B cell (primary cell): ENCODE measurements around the gene SCOC. TPM values are rescaled to one million over a fixed set of nuclear protein-coding genes. Genes with fewer than 3 reads are reported as not detected.

ENCODE experiments used
- ATAC-seq: fragments of 200-7000 bp; cut with Tn5 transposase; one replicate; pipeline ENCODE4 v1.10.0; 2021; ENCODE audit warnings: low read depth, mild to moderate bottlenecking, moderate number of reproducible peaks, moderate library complexity
- CTCF ChIA-PET: fragments of 350-600 bp; sonication (Branson Sonifier 250); formaldehyde crosslinking; loops from one replicate; lab custom pipeline; 2021; ENCODE audit warnings: antibody characterized with exemption, inconsistent platforms; lab: Charles Lee
- POLR2A ChIA-PET: fragments of 350-600 bp; sonication (Branson Sonifier 250); formaldehyde crosslinking; loops from one replicate; lab custom pipeline; 2021; ENCODE audit warnings: antibody characterized with exemption; lab: Charles Lee
- DNase-seq: peaks from one replicate; pipeline ENCODE4 v3.0.0; 2013
- H2AFZ ChIP-seq: 2 replicates; pipeline ENCODE4 v1.6.1; 2012; ENCODE audit warnings: mild to moderate bottlenecking, low read depth, low read length; ENCODE audit not compliant: insufficient read depth, poor library complexity, severe bottlenecking
- H3K27ac ChIP-seq, 2 donors: 1 replicate in 1 of 2; 2 replicates in 1 of 2; pipeline ENCODE4 v1.5.1; 2012 to 2013; ENCODE audit warnings: low read length in 2 of 2, mild to moderate bottlenecking in 2 of 2, moderate library complexity in 1 of 2
- H3K27me3 ChIP-seq, 4 experiments: fragments of 200-600 bp in 1 of 4; sonication (generic) in 1 of 4; replicated peaks in 1 of 4; 1 replicate in 2 of 4; 2 replicates in 2 of 4; pipeline versions ENCODE4 v1.6.1 to v1.7.0; 2013 to 2016; ENCODE audit warnings: low read length in 3 of 4, mild to moderate bottlenecking in 2 of 4, mixed read lengths in 1 of 4, moderate library complexity in 1 of 4; ENCODE audit not compliant: insufficient read depth in 4 of 4, control insufficient read depth in 3 of 4; ENCODE audit errors: control extremely low read depth in 1 of 4
- H3K36me3 ChIP-seq, 2 experiments: replicated peaks in 1 of 2; 1 replicate in 1 of 2; 2 replicates in 1 of 2; pipeline versions ENCODE4 v1.6.1 to v1.7.1; 2013; ENCODE audit warnings: low read length in 1 of 2; ENCODE audit not compliant: insufficient read depth in 2 of 2, control insufficient read depth in 1 of 2; ENCODE audit errors: control extremely low read depth in 1 of 2, extremely low read depth in 1 of 2
- H3K4me1 ChIP-seq, 2 donors: fragments of 200-600 bp in 1 of 2; sonication (generic) in 1 of 2; 1 replicate in 1 of 2; 2 replicates in 1 of 2; pipeline versions ENCODE4 v1.5.1 to v1.6.1; 2013 to 2017; ENCODE audit warnings: low read length in 2 of 2; ENCODE audit not compliant: control insufficient read depth in 2 of 2, insufficient read depth in 2 of 2
- H3K4me2 ChIP-seq: replicated peaks from 2 replicates; pipeline ENCODE3; 2012; ENCODE audit warnings: mild to moderate bottlenecking, low read depth, low read length; ENCODE audit not compliant: poor library complexity, severe bottlenecking
- H3K4me3 ChIP-seq, 5 experiments: fragments of 200-600 bp in 1 of 5; sonication (generic) in 1 of 5; 1 replicate in 3 of 5; 2 replicates in 2 of 5; pipeline versions ENCODE4 v1.5.1 to v1.7.0; 2011 to 2016; ENCODE audit warnings: low read length in 4 of 5, mild to moderate bottlenecking in 4 of 5, low read depth in 2 of 5, control low read depth in 1 of 5, moderate library complexity in 1 of 5; ENCODE audit not compliant: insufficient read depth in 1 of 5; ENCODE audit errors: control extremely low read depth in 1 of 5, extremely low read depth in 1 of 5
- H3K79me2 ChIP-seq: fragments of 200-600 bp; sonication (generic); one replicate; pipeline ENCODE4 v1.6.0; 2016; ENCODE audit warnings: low read length; ENCODE audit not compliant: control insufficient read depth, insufficient read depth
- H3K9ac ChIP-seq: fragments of 200-600 bp; sonication (generic); 2 replicates; pipeline ENCODE4 v1.6.1; 2017; ENCODE audit warnings: mild to moderate bottlenecking, low read length, moderate library complexity
- H3K9me3 ChIP-seq, 3 donors: one replicate each; pipeline versions ENCODE4 v1.6.1 to v1.7.1; 2013; ENCODE audit warnings: low read length in 2 of 3; ENCODE audit not compliant: control insufficient read depth in 2 of 3, insufficient read depth in 1 of 3; ENCODE audit errors: control extremely low read depth in 1 of 3
- H4K20me1 ChIP-seq: 2 replicates; pipeline ENCODE4 v1.6.0; 2012; ENCODE audit warnings: mild to moderate bottlenecking, low read length; ENCODE audit not compliant: insufficient read depth, control insufficient read depth, poor library complexity, severe bottlenecking
- H3K27ac Mint-ChIP-seq: one replicate; pipeline ENCODE4 v1.8.0; 2021; ENCODE audit warnings: mixed read lengths
- H3K27me3 Mint-ChIP-seq: one replicate; pipeline ENCODE4 v1.8.0; 2021; ENCODE audit warnings: mixed read lengths
- H3K4me1 Mint-ChIP-seq: one replicate; pipeline ENCODE4 v1.8.0; 2021; ENCODE audit warnings: mixed read lengths
- H3K4me3 Mint-ChIP-seq: one replicate; pipeline ENCODE4 v1.8.0; 2021; ENCODE audit warnings: mixed read lengths
- H3K9me3 Mint-ChIP-seq: one replicate; pipeline ENCODE4 v1.8.0; 2022; ENCODE audit warnings: mixed read lengths; ENCODE audit not compliant: insufficient read depth
- EZH2 ChIP-seq: IDR thresholded peaks from 2 replicates; pipeline ENCODE4 v1.6.1; 2012; ENCODE audit warnings: borderline replicate concordance, low read depth, mild to moderate bottlenecking, moderate library complexity, low read length; ENCODE audit not compliant: insufficient read depth, poor library complexity, severe bottlenecking
- WGBS: methylation state at CpG from one replicate; pipeline ENCODE4 v1.1.5; 2013; ENCODE audit warnings: missing lambda C conversion rate; ENCODE audit not compliant: insufficient coverage; 5-methylcytosine and 5-hydroxymethylcytosine counted together
- intact Hi-C: fragments of 100-400 bp; cut with micrococcal nuclease; formaldehyde crosslinking; loops from one replicate; pipeline ENCODE4 v1.10.0; 2022
- polyA plus RNA-seq: library from polyadenylated mRNA; depleted of rRNA; stranded (reverse); fragments of >200 nt; gene quantifications from 2 replicates; pipeline ENCODE4 v1.2.3, GENCODE V29; 2012
- total RNA-seq, 2 donors: library from RNA; stranded (reverse); fragments of 120-200 nt in 1 of 2; gene quantifications; 1 replicate in 1 of 2; 2 replicates in 1 of 2; pipeline versions ENCODE4 v1.2.3 to v1.2.4, GENCODE V29; 2013 to 2022
- TF ChIP-seq, protein P1 (sequence below): fragments of 200-600 bp; IDR thresholded peaks from one replicate; pipeline ENCODE4 v1.8.0; 2022; ENCODE audit warnings: antibody characterized with exemption, mild to moderate bottlenecking

The SCOC gene
- total and polyA plus RNA-seq, 2 donors (not counting 1 experiment from before 2014, with no cell fraction given) = 4.6 to 18.4 TPM

DNA sequence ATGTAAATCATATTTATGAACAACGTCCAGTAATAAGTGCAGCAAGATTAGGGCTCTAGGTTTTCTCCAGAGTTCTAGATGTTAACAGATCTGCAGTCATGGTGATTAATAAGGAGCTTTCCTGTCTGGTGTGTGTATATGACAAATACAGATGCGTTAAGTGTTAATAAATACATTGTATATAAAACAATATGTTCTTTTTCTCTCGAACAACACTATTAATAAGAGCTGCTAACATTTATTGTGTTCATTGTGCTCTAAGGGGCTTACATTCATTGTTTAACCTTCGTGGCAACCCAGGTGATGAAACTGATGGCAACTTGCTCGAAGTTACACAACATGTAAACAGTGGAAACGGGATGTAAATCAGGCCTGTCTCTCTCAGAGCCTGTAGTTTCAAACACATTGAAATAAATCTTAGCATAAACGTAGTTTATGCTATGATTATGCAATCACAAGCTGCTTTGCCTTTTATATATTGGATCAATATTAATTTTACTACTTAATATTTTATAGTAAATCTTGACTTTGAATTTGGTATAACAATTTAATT is 54.5 kb downstream of the SCOC start:
- Histone ChIP-seq H3K79me2 (no peaks in the 10 kb centered on the region), H2AFZ (peak overlapping the region; percentile 80), H3K9me3 (no peaks in the 10 kb centered on the region), H3K4me2 (peak overlapping the region; percentile 83), H4K20me1 (no peaks in the 10 kb centered on the region), H3K27me3 (peaks cover 0 to 23% (median 6%) of the 10 kb centered on the region in 4 experiments), H3K36me3 (no peaks in the 10 kb centered on the region), H3K4me1 (peaks cover 13% of the 10 kb centered on the region in 2 donors), H3K27ac (no peak overlapping the region), H3K4me3 (peak overlapping the region; percentile 31 to 66 (median 53)), H3K9ac (peak overlapping the region; percentile 60)
- no peak for DNase-seq
- H3K27ac Mint-ChIP-seq = no peak overlapping the region
- peak overlapping the region; percentile 78 for H3K4me3 Mint-ChIP-seq
- no peak for ATAC-seq
- TF ChIP-seq, protein P1, sequence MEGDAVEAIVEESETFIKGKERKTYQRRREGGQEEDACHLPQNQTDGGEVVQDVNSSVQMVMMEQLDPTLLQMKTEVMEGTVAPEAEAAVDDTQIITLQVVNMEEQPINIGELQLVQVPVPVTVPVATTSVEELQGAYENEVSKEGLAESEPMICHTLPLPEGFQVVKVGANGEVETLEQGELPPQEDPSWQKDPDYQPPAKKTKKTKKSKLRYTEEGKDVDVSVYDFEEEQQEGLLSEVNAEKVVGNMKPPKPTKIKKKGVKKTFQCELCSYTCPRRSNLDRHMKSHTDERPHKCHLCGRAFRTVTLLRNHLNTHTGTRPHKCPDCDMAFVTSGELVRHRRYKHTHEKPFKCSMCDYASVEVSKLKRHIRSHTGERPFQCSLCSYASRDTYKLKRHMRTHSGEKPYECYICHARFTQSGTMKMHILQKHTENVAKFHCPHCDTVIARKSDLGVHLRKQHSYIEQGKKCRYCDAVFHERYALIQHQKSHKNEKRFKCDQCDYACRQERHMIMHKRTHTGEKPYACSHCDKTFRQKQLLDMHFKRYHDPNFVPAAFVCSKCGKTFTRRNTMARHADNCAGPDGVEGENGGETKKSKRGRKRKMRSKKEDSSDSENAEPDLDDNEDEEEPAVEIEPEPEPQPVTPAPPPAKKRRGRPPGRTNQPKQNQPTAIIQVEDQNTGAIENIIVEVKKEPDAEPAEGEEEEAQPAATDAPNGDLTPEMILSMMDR = no peak
- TF ChIP-seq EZH2 = no peak
- ChIA-PET POLR2A (no interaction called here), CTCF (interaction anchor here (0.6 to 1.9 kb wide), 5 partner anchors 9 to 1020 kb away, joined by 3 to 7 read pairs (median 5); partner anchors contain the start of gene SCOC)
- 71% methylated on average over 1 of the region's 7 CpGs for WGBS
- H3K27me3 Mint-ChIP-seq = peaks cover 33% of the 10 kb centered on the region
- no peaks in the 10 kb centered on the region for H3K9me3 Mint-ChIP-seq
- intact Hi-C loops = no loop called here
- peaks cover 11% of the 10 kb centered on the region for H3K4me1 Mint-ChIP-seq

Other genes with a start within 250 kb of the SCOC start
- gene MAML3, start 219.5 kb upstream of the SCOC start, total RNA-seq = 5.3 and 6.1 TPM in 2 replicates
- 0.94 and 1.6 TPM in 2 replicates for gene MAML3, start 219.5 kb upstream of the SCOC start, polyA plus RNA-seq
- gene CLGN, start 54.0 kb downstream of the SCOC start, total RNA-seq = 0.15 TPM in 1 of 2 replicates, not detected in the other
- gene CLGN, start 54.0 kb downstream of the SCOC start, polyA plus RNA-seq = 0.09 TPM in 1 of 2 replicates, not detected in the other
- gene MGAT4D, start 124.6 kb downstream of the SCOC start, total RNA-seq = not detected in 2 replicates
- not detected in 2 replicates for gene MGAT4D, start 124.6 kb downstream of the SCOC start, polyA plus RNA-seq
- gene ELMOD2, start 150.5 kb downstream of the SCOC start, total RNA-seq = 23.4 and 25.3 TPM in 2 replicates
- gene ELMOD2, start 150.5 kb downstream of the SCOC start, polyA plus RNA-seq = 2.2 and 4.8 TPM in 2 replicates
- not detected in 2 replicates for gene UCP1, start 195.3 kb downstream of the SCOC start, total RNA-seq
- not detected in 2 replicates for gene UCP1, start 195.3 kb downstream of the SCOC start, polyA plus RNA-seq